Measurements from ENCODE around the gene SOCS2.

GRCh38 chr12:93526786-93527428, 45.6 kb upstream of the SOCS2 start:
- TF ChIP-seq CTCF (optimal IDR thresholded peaks at IDR 0.05 in 1 of 3, IDR thresholded peaks at IDR 0.05 in 1 of 3, conservative IDR thresholded peaks at IDR 0.05 in 1 of 3; ENCODE audit: extremely low read depth in 1 of 3, insufficient read depth in 2 of 3, low read length in 3 of 3) (no peak), EZH2 (IDR thresholded peaks at IDR 0.05; ENCODE audit: low read length) (no peak)

All from keratinocyte (primary cell).